ENCODE results near the gene TMPRSS3. TPM values are rescaled to one million over a fixed set of nuclear protein-coding genes. Genes with fewer than 3 reads are reported as not detected.

TMPRSS3 gene
- total RNA-seq, 1 experiment from 2014 or later = 4.3 TPM

DNA sequence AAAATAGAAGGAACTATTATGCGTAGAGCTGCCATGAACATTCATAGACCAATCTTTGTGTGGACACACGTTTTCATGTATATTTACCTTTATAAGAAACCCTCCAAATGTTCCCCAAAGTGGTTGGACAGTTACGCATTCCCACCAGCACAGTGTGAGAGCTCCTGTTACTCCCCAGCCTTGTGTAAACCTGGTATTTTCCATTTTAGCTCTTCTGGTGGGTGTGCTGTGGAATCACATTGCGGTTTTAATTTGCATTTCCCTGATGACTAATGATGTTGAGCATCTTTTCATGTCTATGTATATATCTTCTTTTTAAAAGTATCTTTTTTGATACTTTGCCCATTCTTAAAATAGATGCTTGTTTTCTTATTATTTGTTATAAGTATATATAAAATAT, 4.7 kb upstream of the TMPRSS3 start:
- H2AFZ ChIP-seq = no peak overlapping the region
- no peak overlapping the region for H3K4me3 ChIP-seq
- intact Hi-C loops (cut with micrococcal nuclease; ENCODE audit: unreplicated experiment) = no loop called here
- BruUV-seq (replicated peaks) = no TSS peak
- H3K27me3 ChIP-seq (ENCODE audit: insufficient read depth, low read depth) = no peaks in the 10 kb centered on the region
- no peaks in the 10 kb centered on the region for H3K9me2 ChIP-seq (ENCODE audit: insufficient read depth)
- H3K4me2 ChIP-seq = no peak overlapping the region
- DNase-seq = no peak
- H4K20me1 ChIP-seq (ENCODE audit: insufficient read depth) = no peaks in the 10 kb centered on the region
- H3K27ac ChIP-seq = no peak overlapping the region
- H3K79me2 ChIP-seq (ENCODE audit: low read depth) = no peaks in the 10 kb centered on the region
- TF ChIP-seq EZH2 (IDR thresholded peaks at IDR 0.05; ENCODE audit: low read depth) = no peak
- TF ChIP-seq, protein P1, sequence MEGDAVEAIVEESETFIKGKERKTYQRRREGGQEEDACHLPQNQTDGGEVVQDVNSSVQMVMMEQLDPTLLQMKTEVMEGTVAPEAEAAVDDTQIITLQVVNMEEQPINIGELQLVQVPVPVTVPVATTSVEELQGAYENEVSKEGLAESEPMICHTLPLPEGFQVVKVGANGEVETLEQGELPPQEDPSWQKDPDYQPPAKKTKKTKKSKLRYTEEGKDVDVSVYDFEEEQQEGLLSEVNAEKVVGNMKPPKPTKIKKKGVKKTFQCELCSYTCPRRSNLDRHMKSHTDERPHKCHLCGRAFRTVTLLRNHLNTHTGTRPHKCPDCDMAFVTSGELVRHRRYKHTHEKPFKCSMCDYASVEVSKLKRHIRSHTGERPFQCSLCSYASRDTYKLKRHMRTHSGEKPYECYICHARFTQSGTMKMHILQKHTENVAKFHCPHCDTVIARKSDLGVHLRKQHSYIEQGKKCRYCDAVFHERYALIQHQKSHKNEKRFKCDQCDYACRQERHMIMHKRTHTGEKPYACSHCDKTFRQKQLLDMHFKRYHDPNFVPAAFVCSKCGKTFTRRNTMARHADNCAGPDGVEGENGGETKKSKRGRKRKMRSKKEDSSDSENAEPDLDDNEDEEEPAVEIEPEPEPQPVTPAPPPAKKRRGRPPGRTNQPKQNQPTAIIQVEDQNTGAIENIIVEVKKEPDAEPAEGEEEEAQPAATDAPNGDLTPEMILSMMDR (conservative IDR thresholded peaks at IDR 0.05) = no peak
- no peaks in the 10 kb centered on the region for H3K36me3 ChIP-seq (ENCODE audit: low read depth)
- no peaks in the 10 kb centered on the region for H3K9me3 ChIP-seq (ENCODE audit: insufficient read depth, low read depth)
- peaks cover 10% of the 10 kb centered on the region; the same call in 1 of the 2 replicates for H3K4me1 ChIP-seq (replicated peaks; ENCODE audit: insufficient read depth)
- H3F3A ChIP-seq (ENCODE audit: insufficient read depth, low read depth) = no peaks in the 10 kb centered on the region
- ChIA-PET POLR2A (ENCODE audit: unreplicated experiment) (no interaction called here), CTCF (no interaction called here)

DNA sequence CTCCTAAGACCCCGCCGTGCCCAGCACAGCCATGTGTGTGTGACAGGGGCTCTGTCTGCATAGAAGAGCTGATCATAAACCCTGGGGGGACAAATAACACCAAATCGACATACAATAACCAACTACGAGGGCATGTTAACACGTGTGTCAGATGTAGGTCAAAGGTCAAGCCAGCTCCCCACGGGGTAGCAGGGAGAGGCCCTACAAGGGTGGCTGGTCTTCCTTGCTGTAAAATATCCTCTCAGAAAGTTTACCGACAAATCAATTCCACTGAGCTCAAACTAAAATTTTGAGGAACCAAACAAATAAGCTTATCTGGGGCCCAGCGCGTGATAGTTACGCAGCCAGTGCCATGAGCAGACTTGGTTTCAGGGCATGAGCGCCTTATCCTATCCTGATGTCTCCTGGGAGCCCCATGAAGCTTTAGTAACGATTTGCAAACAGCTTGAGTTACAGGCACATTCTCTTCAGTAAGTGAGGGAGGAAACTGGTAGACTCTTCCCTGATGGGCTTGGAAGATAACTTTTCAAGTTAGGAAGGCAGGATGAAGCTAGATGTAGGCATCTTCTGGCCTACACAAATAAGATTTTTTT, 2.7 kb upstream of the TMPRSS3 start:
- H3K27me3 ChIP-seq (ENCODE audit: insufficient read depth, low read depth) = no peaks in the 10 kb centered on the region
- POLR2A ChIA-PET (ENCODE audit: unreplicated experiment) = no interaction called here
- H3K4me1 ChIP-seq (replicated peaks; ENCODE audit: insufficient read depth) = peaks cover 14% of the 10 kb centered on the region; the same call in 1 of the 2 replicates

DNA sequence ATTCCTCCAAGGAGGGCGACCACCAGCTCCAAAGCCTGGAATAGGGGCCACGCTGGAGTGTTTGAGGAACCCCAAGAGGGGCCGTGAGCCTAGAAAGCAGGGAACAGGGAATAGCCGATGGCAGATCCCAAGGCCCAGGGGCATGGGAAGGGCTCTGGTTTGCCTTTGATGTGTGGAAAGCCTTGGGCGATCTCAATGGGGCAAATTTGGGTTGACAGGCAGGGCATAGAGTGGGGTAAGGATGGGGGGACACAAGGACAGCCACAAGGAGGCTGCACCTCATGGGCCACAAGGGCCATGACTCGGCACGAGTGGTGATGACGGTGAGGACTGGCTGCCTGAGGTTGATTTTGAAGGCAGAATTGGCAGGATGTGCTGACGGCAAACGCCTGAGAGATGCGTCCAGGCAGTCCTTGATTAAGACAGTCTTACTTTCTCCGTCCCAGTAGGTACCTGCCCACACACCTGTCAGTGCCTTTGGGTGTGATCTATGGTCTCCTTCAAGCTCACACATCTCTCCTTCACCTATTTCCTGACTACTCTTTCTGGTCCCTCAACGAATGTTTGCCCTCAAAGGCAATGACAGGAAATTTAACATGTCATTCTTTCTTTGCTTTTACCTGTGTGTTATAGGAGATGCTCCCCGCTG, 2.0 kb upstream of the TMPRSS3 start:
- BruUV-seq (replicated peaks) = no TSS peak
- Histone ChIP-seq H3K4me3 (no peak overlapping the region), H3K79me2 (ENCODE audit: low read depth) (no peaks in the 10 kb centered on the region), H3K27ac (no peak overlapping the region), H3K4me2 (no peak overlapping the region), H2AFZ (no peak overlapping the region), H3K9me3 (ENCODE audit: insufficient read depth, low read depth) (no peaks in the 10 kb centered on the region), H3K4me1 (replicated peaks; ENCODE audit: insufficient read depth) (peaks cover 14% of the 10 kb centered on the region; the same call in 1 of the 2 replicates), H3F3A (ENCODE audit: insufficient read depth, low read depth) (no peaks in the 10 kb centered on the region), H4K20me1 (ENCODE audit: insufficient read depth) (no peaks in the 10 kb centered on the region), H3K36me3 (ENCODE audit: low read depth) (no peaks in the 10 kb centered on the region), H3K9me2 (ENCODE audit: insufficient read depth) (no peaks in the 10 kb centered on the region), H3K27me3 (ENCODE audit: insufficient read depth, low read depth) (no peaks in the 10 kb centered on the region)
- TF ChIP-seq, protein P1 (conservative IDR thresholded peaks at IDR 0.05) = no peak
- no peak for TF ChIP-seq EZH2 (IDR thresholded peaks at IDR 0.05; ENCODE audit: low read depth)
- POLR2A ChIA-PET (ENCODE audit: unreplicated experiment) = no interaction called here
- CTCF ChIA-PET = no interaction called here
- intact Hi-C loops (cut with micrococcal nuclease; ENCODE audit: unreplicated experiment) = no loop called here
- DNase-seq = no peak

More for the DNA sequence above, 2.7 kb upstream of the TMPRSS3 start:
- no peak for TF ChIP-seq EZH2 (IDR thresholded peaks at IDR 0.05; ENCODE audit: low read depth)
- TF ChIP-seq, protein P1 (conservative IDR thresholded peaks at IDR 0.05) = no peak
- no peaks in the 10 kb centered on the region for H3F3A ChIP-seq (ENCODE audit: insufficient read depth, low read depth)
- H3K36me3 ChIP-seq (ENCODE audit: low read depth) = no peaks in the 10 kb centered on the region
- H3K9me3 ChIP-seq (ENCODE audit: insufficient read depth, low read depth) = no peaks in the 10 kb centered on the region
- BruUV-seq (replicated peaks) = no TSS peak
- no peak overlapping the region for H2AFZ ChIP-seq
- H3K4me2 ChIP-seq = no peak overlapping the region
- H3K27ac ChIP-seq = no peak overlapping the region
- H3K4me3 ChIP-seq = no peak overlapping the region
- H4K20me1 ChIP-seq (ENCODE audit: insufficient read depth) = no peaks in the 10 kb centered on the region
- H3K9me2 ChIP-seq (ENCODE audit: insufficient read depth) = no peaks in the 10 kb centered on the region
- no peaks in the 10 kb centered on the region for H3K79me2 ChIP-seq (ENCODE audit: low read depth)
- intact Hi-C loops (cut with micrococcal nuclease; ENCODE audit: unreplicated experiment) = no loop called here
- DNase-seq = no peak
- CTCF ChIA-PET = interaction anchor here (0.7 kb wide), 1 partner anchor 1251 kb away, joined by 3 read pairs; no protein-coding TSS in a partner anchor

All from PC-9 (cell line).